Measurements from ENCODE around the gene EPAS1. TPM values are rescaled to one million over a fixed set of nuclear protein-coding genes. Genes with fewer than 3 reads are reported as not detected.

The EPAS1 gene
- total RNA-seq, 4 donors from 2014 or later: 35.0 to 465 (median 202) TPM

- TF ChIP-seq CTCF (IDR thresholded peaks at IDR 0.05) (no peak), POLR2A (IDR thresholded peaks at IDR 0.05) (no peak)
- H3K27me3 ChIP-seq: no peaks in the 10 kb centered on the region
- no peaks in the 10 kb centered on the region for H3K36me3 ChIP-seq
- no peaks in the 10 kb centered on the region for H3K9me3 ChIP-seq
- DNase-seq: no peak
- no peak overlapping the region for H3K4me3 ChIP-seq
- intact Hi-C loops (cut with DNase I; ENCODE audit: low total_unique reads): no loop called here
- H3K4me1 ChIP-seq: no peaks in the 10 kb centered on the region
- peak overlapping the region; percentile 10 to 71 for H3K27ac ChIP-seq
These were observed 51.9 kb downstream of the EPAS1 start for GRCh38 chr2:46349115-46349547.

GRCh38 chr2:46350029-46350689 lies 53.0 kb downstream of the EPAS1 start:
- Histone ChIP-seq H3K36me3 (no peaks in the 10 kb centered on the region), H3K27ac (peak overlapping the region; percentile 31 to 71), H3K9me3 (no peaks in the 10 kb centered on the region), H3K27me3 (no peaks in the 10 kb centered on the region), H3K4me3 (no peak overlapping the region), H3K4me1 (no peaks in the 10 kb centered on the region)
- intact Hi-C loops (cut with DNase I; ENCODE audit: low total_unique reads): loop anchor here (10.0 kb wide), 1 partner anchor 55 kb away; the partner anchor contains the start of gene EPAS1
- no peak for DNase-seq
- TF ChIP-seq POLR2A (IDR thresholded peaks at IDR 0.05) (no peak), CTCF (IDR thresholded peaks at IDR 0.05) (no peak)

GRCh38 chr2:46351098-46351749 lies 54.0 kb downstream of the EPAS1 start:
- H3K27me3 ChIP-seq: no peaks in the 10 kb centered on the region
- no peaks in the 10 kb centered on the region for H3K36me3 ChIP-seq
- no peak for DNase-seq
- H3K4me1 ChIP-seq: no peaks in the 10 kb centered on the region
- H3K9me3 ChIP-seq: no peaks in the 10 kb centered on the region
- intact Hi-C loops (cut with DNase I; ENCODE audit: low total_unique reads): loop anchor here (10.0 kb wide), 1 partner anchor 56 kb away; the partner anchor contains the start of gene EPAS1
- H3K27ac ChIP-seq: peak overlapping the region; percentile 31 to 71
- no peak overlapping the region for H3K4me3 ChIP-seq
- TF ChIP-seq CTCF (IDR thresholded peaks at IDR 0.05) (no peak), POLR2A (IDR thresholded peaks at IDR 0.05) (no peak)

- H3K27ac ChIP-seq: peak overlapping the region; percentile 57 to 76
- intact Hi-C loops (cut with DNase I; ENCODE audit: low total_unique reads): loop anchor here (10.0 kb wide), 1 partner anchor 57 kb away; the partner anchor contains the start of gene EPAS1
- H3K4me3 ChIP-seq: no peak overlapping the region
- H3K9me3 ChIP-seq: no peaks in the 10 kb centered on the region
- H3K36me3 ChIP-seq: no peaks in the 10 kb centered on the region
- no peaks in the 10 kb centered on the region for H3K4me1 ChIP-seq
- TF ChIP-seq POLR2A (IDR thresholded peaks at IDR 0.05): peak in 1 of 2 donors; percentile 34
- no peak for TF ChIP-seq CTCF (IDR thresholded peaks at IDR 0.05)
- no peaks in the 10 kb centered on the region for H3K27me3 ChIP-seq
- peak in 1 of 2 donors; percentile 61 for DNase-seq
These were observed 54.5 kb downstream of the EPAS1 start for GRCh38 chr2:46351750-46352138.

GRCh38 chr2:46352621-46353020 lies 55.4 kb downstream of the EPAS1 start:
- H3K4me3 ChIP-seq: no peak overlapping the region
- H3K27me3 ChIP-seq: no peaks in the 10 kb centered on the region
- intact Hi-C loops (cut with DNase I; ENCODE audit: low total_unique reads): loop anchor here (10.0 kb wide), 1 partner anchor 58 kb away; the partner anchor contains the start of gene EPAS1
- no peaks in the 10 kb centered on the region for H3K4me1 ChIP-seq
- TF ChIP-seq CTCF (IDR thresholded peaks at IDR 0.05) (peak; percentile 27 to 44 (median 32)), POLR2A (IDR thresholded peaks at IDR 0.05) (no peak)
- H3K9me3 ChIP-seq: no peaks in the 10 kb centered on the region
- H3K27ac ChIP-seq: peak overlapping the region; percentile 57 to 76
- peak in 1 of 2 donors; percentile 52 for DNase-seq
- no peaks in the 10 kb centered on the region for H3K36me3 ChIP-seq

Data from uterus (tissue), 4 donors.